Measurements from ENCODE around the gene TLN1.

Gene TLN1

GRCh38 chr9:35732185-35732799, at the start of gene TLN1, which contains the start of gene CREB3:
TSS of gene TLN1 (minus strand) at chr9:35732195. CDS start at chr9:35725694, 6,501 bp downstream.
TSS of gene CREB3 (plus strand) at chr9:35732666. CDS start at chr9:35732773, 107 bp downstream.
- DNase-seq, result peak; percentile 99

GRCh38 chr9:35781066-35781465, 49.1 kb upstream of the TLN1 start:
- DNase-seq, result no peak

- DNase-seq, result no peak
These were observed 46.5 kb upstream of the TLN1 start for GRCh38 chr9:35778496-35778895.

GRCh38 chr9:35776018-35776417, 44.0 kb upstream of the TLN1 start:
- no peak for DNase-seq

GRCh38 chr9:35774907-35775635, 43.1 kb upstream of the TLN1 start:
- DNase-seq, result no peak

GRCh38 chr9:35771943-35772342, 39.9 kb upstream of the TLN1 start:
- DNase-seq, result no peak

- DNase-seq, result no peak
These were observed 39.5 kb upstream of the TLN1 start for GRCh38 chr9:35771534-35771933.

- DNase-seq, result no peak
These were observed 39.1 kb upstream of the TLN1 start for GRCh38 chr9:35771075-35771433.

- no peak for DNase-seq
These were observed 37.8 kb upstream of the TLN1 start for GRCh38 chr9:35769763-35770162.

- no peak for DNase-seq
These were observed 35.5 kb upstream of the TLN1 start for GRCh38 chr9:35767458-35767857.

GRCh38 chr9:35766997-35767396, 35.0 kb upstream of the TLN1 start:
- no peak for DNase-seq

GRCh38 chr9:35763803-35764202, 31.8 kb upstream of the TLN1 start:
- no peak for DNase-seq

GRCh38 chr9:35763181-35763580, 31.2 kb upstream of the TLN1 start:
- no peak for DNase-seq

GRCh38 chr9:35760651-35761050, 28.7 kb upstream of the TLN1 start:
- DNase-seq, result no peak

- no peak for DNase-seq
These were observed 27.8 kb upstream of the TLN1 start for GRCh38 chr9:35759795-35760194.

GRCh38 chr9:35758475-35759050, 26.6 kb upstream of the TLN1 start:
- no peak for DNase-seq

GRCh38 chr9:35757892-35758275, 25.9 kb upstream of the TLN1 start:
- DNase-seq, result no peak

- no peak for DNase-seq
These were observed 25.4 kb upstream of the TLN1 start for GRCh38 chr9:35757226-35757891.

GRCh38 chr9:35756275-35757225, 24.6 kb upstream of the TLN1 start:
- DNase-seq, result peak; percentile 91

GRCh38 chr9:35755071-35755470, 23.1 kb upstream of the TLN1 start:
- no peak for DNase-seq

GRCh38 chr9:35754264-35754663, 22.3 kb upstream of the TLN1 start, which contains the start of gene MSMP:
TSS of gene MSMP (minus strand) at chr9:35754276. CDS start at chr9:35754129, 147 bp downstream.
- DNase-seq, result no peak

GRCh38 chr9:35753466-35753865, 21.5 kb upstream of the TLN1 start:
- DNase-seq, result no peak

GRCh38 chr9:35750256-35750531, 18.2 kb upstream of the TLN1 start:
- no peak for DNase-seq

All from activated effector memory CD4-positive, alpha-beta T cell treated with anti-CD3 and anti-CD28 coated beads, Interleukin-2, amount 50 U/mL, for 16 hours (primary cell).